Activated CD4-positive, CD25-positive, alpha-beta regulatory T cell treated with anti-CD3 and anti-CD28 coated beads, Interleukin-2, amount 50 U/mL, for 24 hours (primary cell): ENCODE data around the gene SNX15.

Experiments used
- ATAC-seq, 2 donors: fragments of 150-1000 bp; cut with Tn5 transposase; one replicate each; pipeline ENCODE4 v1.10.0; 2021; ENCODE audit warnings: mild to moderate bottlenecking in 1 of 2, moderate library complexity in 1 of 2

Gene SNX15

GRCh38 chr11:65058012-65058411, 30.8 kb downstream of the SNX15 start:
- ATAC-seq, result no peak

GRCh38 chr11:65058419-65059054, 31.3 kb downstream of the SNX15 start, which contains the start of gene NAALADL1:
NAALADL1 (minus strand) TSS chr11:65058553; CDS start chr11:65058521, 32 bp downstream.
- ATAC-seq, result no peak

- no peak for ATAC-seq
Measured at GRCh38 chr11:65059523-65059922, 32.3 kb downstream of the SNX15 start.

- no peak for ATAC-seq
Measured at GRCh38 chr11:65059959-65060824, 33.0 kb downstream of the SNX15 start.

GRCh38 chr11:65060913-65061408, 33.7 kb downstream of the SNX15 start:
- no peak for ATAC-seq

- ATAC-seq, result no peak
Measured at GRCh38 chr11:65063532-65063931, 36.3 kb downstream of the SNX15 start.

GRCh38 chr11:65064847-65065240, 37.6 kb downstream of the SNX15 start:
- no peak for ATAC-seq

- no peak for ATAC-seq
Measured at GRCh38 chr11:65065851-65066250, 38.6 kb downstream of the SNX15 start.

- ATAC-seq, result no peak
Measured at GRCh38 chr11:65066315-65066714, 39.1 kb downstream of the SNX15 start.

- ATAC-seq, result no peak
Measured at GRCh38 chr11:65066805-65067291, 39.6 kb downstream of the SNX15 start.

- no peak for ATAC-seq
Measured at GRCh38 chr11:65067446-65067845, 40.2 kb downstream of the SNX15 start.

- no peak for ATAC-seq
Measured at GRCh38 chr11:65069217-65069616, 42.0 kb downstream of the SNX15 start.

GRCh38 chr11:65071907-65072630, 44.8 kb downstream of the SNX15 start:
- no peak for ATAC-seq

- no peak for ATAC-seq
Measured at GRCh38 chr11:65072631-65072966, 45.4 kb downstream of the SNX15 start.

- no peak for ATAC-seq
Measured at GRCh38 chr11:65077451-65077850, 50.2 kb downstream of the SNX15 start.

GRCh38 chr11:65078151-65078550, 50.9 kb downstream of the SNX15 start:
- peak; percentile 90 to 93 for ATAC-seq

- ATAC-seq, result no peak
Measured at GRCh38 chr11:65078786-65079342, 51.6 kb downstream of the SNX15 start.

GRCh38 chr11:65083134-65083833, 56.0 kb downstream of the SNX15 start:
- no peak for ATAC-seq

GRCh38 chr11:65083834-65084597, 56.8 kb downstream of the SNX15 start, which contains the start of the genes CDCA5 and ZFPL1:
CDCA5 (minus strand) TSS chr11:65084040; CDS start chr11:65083978, 62 bp downstream.
ZFPL1 (plus strand) TSS chr11:65084222; CDS start chr11:65084699, 477 bp downstream.
- peak; percentile 93 to 94 for ATAC-seq

GRCh38 chr11:65084598-65085375, 57.5 kb downstream of the SNX15 start:
- ATAC-seq, result no peak
